OCI-LY1 (cell line): ENCODE measurements around the gene MAX.

Experiments
- CTCF ChIP-seq: fragments of 200-600 bp; sonication (generic), shearing (Covaris generic); IDR thresholded peaks from 2 replicates; pipeline ENCODE4 v1.5.1; 2017; ENCODE audit warnings: mild to moderate bottlenecking, antibody characterized with exemption, low read length, moderate library complexity, mixed read lengths
- EZH2 ChIP-seq: fragments of 200-600 bp; sonication (generic), shearing (Covaris generic); IDR thresholded peaks from 2 replicates; pipeline ENCODE4 v1.8.0; 2017; ENCODE audit warnings: borderline replicate concordance, mixed run types, mild to moderate bottlenecking, antibody characterized with exemption, low read length, moderate library complexity, mixed read lengths

- no peak for TF ChIP-seq CTCF
- no peak for TF ChIP-seq EZH2
Measured at GRCh38 chr14:65053466-65053865, 48.9 kb downstream of the MAX start.
